T-helper 1 cell treated with Interleukin-12 subunit alpha and Interleukin-12 subunit beta and Interleukin-4 antibody, amounts not matched to agents 30 ng/mL and 1 ng/mL, for 36 hours (primary cell): ENCODE results near the gene SGMS1. TPM values are rescaled to one million over a fixed set of nuclear protein-coding genes. Genes with fewer than 3 reads are reported as not detected.
"Not testable (repeated sequence)": the region's sequence is repeated elsewhere in the genome, so short reads cannot be mapped to it uniquely, and the experiment has no call there.

ENCODE experiments used
- intact Hi-C: fragments of 100-400 bp; cut with micrococcal nuclease; formaldehyde crosslinking; loops from one replicate; pipeline ENCODE4 v1.15.1; 2024
- total RNA-seq: library from RNA; stranded (reverse); gene quantifications from 2 replicates; pipeline ENCODE4 v1.2.3, GENCODE V29; 2022

Gene SGMS1
- total RNA-seq, 1 donor from 2014 or later = 24.4 TPM

GRCh38 chr10:50541921-50542320 is 81.8 kb downstream of the SGMS1 start:
- intact Hi-C loops = loop anchor here (1.0 kb wide), 1 partner anchor 29 kb away; no protein-coding TSS in a partner anchor

GRCh38 chr10:50541317-50541716 is 82.4 kb downstream of the SGMS1 start:
- intact Hi-C loops = no loop called here

- intact Hi-C loops = loop anchor here (1.0 kb wide), 1 partner anchor 84 kb away; no protein-coding TSS in a partner anchor
Measured at GRCh38 chr10:50540826-50541122, 83.0 kb downstream of the SGMS1 start.

GRCh38 chr10:50540069-50540825 is 83.5 kb downstream of the SGMS1 start:
- intact Hi-C loops = loop anchor here (1.0 kb wide), 1 partner anchor 84 kb away; no protein-coding TSS in a partner anchor

- intact Hi-C loops = no loop called here
Measured at GRCh38 chr10:50538555-50539398, 85.0 kb downstream of the SGMS1 start.

GRCh38 chr10:50536617-50537240 is 87.0 kb downstream of the SGMS1 start:
- intact Hi-C loops = no loop called here

- intact Hi-C loops = not testable (repeated sequence)
Measured at GRCh38 chr10:50534748-50535376, 88.9 kb downstream of the SGMS1 start.

- intact Hi-C loops = no loop called here
Measured at GRCh38 chr10:50533296-50533695, 90.5 kb downstream of the SGMS1 start.

GRCh38 chr10:50531388-50532077 is 92.2 kb downstream of the SGMS1 start:
- intact Hi-C loops = no loop called here

GRCh38 chr10:50529660-50530059 is 94.1 kb downstream of the SGMS1 start:
- intact Hi-C loops = no loop called here

- intact Hi-C loops = no loop called here
Measured at GRCh38 chr10:50528206-50528605, 95.5 kb downstream of the SGMS1 start.

- intact Hi-C loops = no loop called here
Measured at GRCh38 chr10:50527442-50528043, 96.2 kb downstream of the SGMS1 start.

GRCh38 chr10:50526185-50526584 is 97.6 kb downstream of the SGMS1 start:
- intact Hi-C loops = no loop called here

- intact Hi-C loops = no loop called here
Measured at GRCh38 chr10:50523357-50523756, 100.4 kb downstream of the SGMS1 start.

- intact Hi-C loops = no loop called here
Measured at GRCh38 chr10:50522908-50523307, 100.8 kb downstream of the SGMS1 start.

- intact Hi-C loops = no loop called here
Measured at GRCh38 chr10:50520115-50520514, 103.6 kb downstream of the SGMS1 start.

- intact Hi-C loops = no loop called here
Measured at GRCh38 chr10:50517626-50518025, 106.1 kb downstream of the SGMS1 start.

GRCh38 chr10:50516171-50516570 is 107.6 kb downstream of the SGMS1 start:
- intact Hi-C loops = no loop called here

GRCh38 chr10:50515420-50515819 is 108.3 kb downstream of the SGMS1 start:
- intact Hi-C loops = no loop called here

GRCh38 chr10:50514995-50515394 is 108.8 kb downstream of the SGMS1 start:
- intact Hi-C loops = no loop called here
